Breast epithelium (tissue), 4 donors: ENCODE measurements around the gene CIZ1. TPM values are rescaled to one million over a fixed set of nuclear protein-coding genes. Genes with fewer than 3 reads are reported as not detected.

Experiments used
- DNase-seq, 2 donors: peaks; one replicate each; pipeline ENCODE4 v3.0.0-alpha.2; 2019; ENCODE audit warnings: low spot score in 2 of 2
- H3K27ac ChIP-seq, 2 donors: fragments of 200-600 bp; sonication (generic) in 1 of 2; one replicate each; pipeline ENCODE4 v1.5.1; 2016 to 2019; ENCODE audit warnings: mild to moderate bottlenecking in 1 of 2
- H3K27me3 ChIP-seq, 2 donors: fragments of 200-600 bp; sonication (generic) in 1 of 2; one replicate each; pipeline versions ENCODE4 v1.5.1 to v1.6.0; 2017 to 2019; ENCODE audit warnings: control low read depth in 1 of 2, mild to moderate bottlenecking in 1 of 2
- H3K36me3 ChIP-seq: fragments of 200-600 bp; one replicate; pipeline ENCODE4 v1.5.1; 2019
- H3K4me1 ChIP-seq, 2 donors: fragments of 200-600 bp; sonication (generic); one replicate each; pipeline ENCODE4 v1.5.1; 2016 to 2019; ENCODE audit warnings: control low read depth in 1 of 2
- H3K4me3 ChIP-seq, 3 donors: fragments of 200-600 bp; sonication (generic); 1 replicate in 2 of 3; 2 replicates in 1 of 3; pipeline ENCODE4 v1.5.1; 2016 to 2019; ENCODE audit warnings: mild to moderate bottlenecking in 3 of 3, moderate library complexity in 2 of 3
- H3K9me3 ChIP-seq, 2 donors: fragments of 200-600 bp; sonication (generic) in 1 of 2; one replicate each; pipeline ENCODE4 v1.5.1; 2016 to 2019; ENCODE audit warnings: control low read depth in 1 of 2
- POLR2A ChIP-seq: fragments of 450-650 bp; IDR thresholded peaks from one replicate; pipeline ENCODE4 v1.6.1; 2016; ENCODE audit warnings: antibody characterized with exemption, mild to moderate bottlenecking, moderate library complexity
- POLR2AphosphoS5 ChIP-seq, 3 donors: sonication (generic); formaldehyde crosslinking; IDR thresholded peaks; one replicate each; pipeline ENCODE4 v1.6.1; 2017; ENCODE audit warnings: antibody characterized with exemption in 3 of 3
- intact Hi-C: fragments of 100-400 bp; cut with DNase I; formaldehyde crosslinking; loops from one replicate; pipeline ENCODE4 v1.15.1; 2023; ENCODE audit warnings: low total_unique reads
- total RNA-seq, 3 donors: library from RNA; depleted of rRNA; stranded (reverse); fragments of >200 nt; gene quantifications; one replicate each; pipeline ENCODE4 v1.1.0, GENCODE V29; 2016
- TF ChIP-seq, protein P1 (sequence below), 3 donors: fragments of 450-650 bp; IDR thresholded peaks; one replicate each; pipeline ENCODE4 v1.5.1; 2016 to 2017; ENCODE audit warnings: antibody characterized with exemption in 3 of 3, mild to moderate bottlenecking in 3 of 3, moderate library complexity in 3 of 3

CIZ1 gene
- total RNA-seq, 3 donors from 2014 or later, result 54.1 to 71.8 (median 58.4) TPM

DNA sequence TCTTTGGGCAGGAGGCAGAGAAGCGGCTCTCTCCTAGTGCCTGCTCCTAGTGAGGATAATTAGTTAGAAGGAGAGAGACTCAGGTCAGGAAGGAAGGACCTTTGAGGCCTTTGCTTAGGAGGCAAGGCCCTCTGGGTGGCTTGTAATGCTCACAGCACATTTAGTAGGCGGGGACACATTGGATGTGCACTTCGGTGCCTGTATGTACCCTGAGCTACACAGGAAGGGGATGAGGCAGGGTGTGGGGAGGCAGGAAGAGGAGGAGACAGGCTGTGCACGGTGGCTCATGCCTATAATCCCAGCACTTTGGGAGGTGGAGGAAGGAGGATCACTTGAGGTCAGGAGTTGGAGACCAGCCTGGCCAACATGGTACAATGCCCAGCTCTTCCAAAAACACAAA, 49.3 kb downstream of the CIZ1 start:
- no peaks in the 10 kb centered on the region for H3K27me3 ChIP-seq

DNA sequence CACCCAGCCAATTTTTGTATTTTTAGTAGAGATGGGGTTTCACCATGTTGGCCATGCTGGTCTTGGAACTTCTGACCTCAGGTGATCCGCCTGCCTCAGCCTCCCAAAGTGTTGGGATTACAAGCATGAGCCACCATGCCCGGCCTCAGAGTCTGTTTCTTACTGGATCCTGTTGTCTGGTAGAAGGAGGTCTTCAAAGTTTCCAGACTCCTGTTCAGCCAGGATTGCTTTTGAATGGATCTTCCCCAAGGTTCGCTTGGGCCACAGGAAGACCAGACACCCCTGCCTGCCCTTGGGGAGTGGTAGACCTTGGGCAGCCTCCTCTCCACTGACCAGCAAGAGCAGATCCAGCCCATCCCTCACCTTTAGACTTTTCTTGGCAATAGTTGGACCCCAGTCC, 49.8 kb downstream of the CIZ1 start:
- Histone ChIP-seq H3K36me3 (no peaks in the 10 kb centered on the region), H3K9me3 (no peaks in the 10 kb centered on the region), H3K27me3 (no peaks in the 10 kb centered on the region), H3K4me1 (no peaks in the 10 kb centered on the region), H3K27ac (no peak overlapping the region), H3K4me3 (no peak overlapping the region)
- no peak for DNase-seq
- TF ChIP-seq POLR2AphosphoS5 (IDR thresholded peaks at IDR 0.05), result no peak
- intact Hi-C loops, result no loop called here

More for the DNA sequence above, 49.3 kb downstream of the CIZ1 start:
- Histone ChIP-seq H3K4me1 (no peaks in the 10 kb centered on the region), H3K4me3 (no peak overlapping the region), H3K27ac (no peak overlapping the region), H3K36me3 (no peaks in the 10 kb centered on the region), H3K9me3 (no peaks in the 10 kb centered on the region)
- intact Hi-C loops, result no loop called here
- no peak for TF ChIP-seq POLR2AphosphoS5 (IDR thresholded peaks at IDR 0.05)
- no peak for TF ChIP-seq POLR2A
- TF ChIP-seq, protein P1, sequence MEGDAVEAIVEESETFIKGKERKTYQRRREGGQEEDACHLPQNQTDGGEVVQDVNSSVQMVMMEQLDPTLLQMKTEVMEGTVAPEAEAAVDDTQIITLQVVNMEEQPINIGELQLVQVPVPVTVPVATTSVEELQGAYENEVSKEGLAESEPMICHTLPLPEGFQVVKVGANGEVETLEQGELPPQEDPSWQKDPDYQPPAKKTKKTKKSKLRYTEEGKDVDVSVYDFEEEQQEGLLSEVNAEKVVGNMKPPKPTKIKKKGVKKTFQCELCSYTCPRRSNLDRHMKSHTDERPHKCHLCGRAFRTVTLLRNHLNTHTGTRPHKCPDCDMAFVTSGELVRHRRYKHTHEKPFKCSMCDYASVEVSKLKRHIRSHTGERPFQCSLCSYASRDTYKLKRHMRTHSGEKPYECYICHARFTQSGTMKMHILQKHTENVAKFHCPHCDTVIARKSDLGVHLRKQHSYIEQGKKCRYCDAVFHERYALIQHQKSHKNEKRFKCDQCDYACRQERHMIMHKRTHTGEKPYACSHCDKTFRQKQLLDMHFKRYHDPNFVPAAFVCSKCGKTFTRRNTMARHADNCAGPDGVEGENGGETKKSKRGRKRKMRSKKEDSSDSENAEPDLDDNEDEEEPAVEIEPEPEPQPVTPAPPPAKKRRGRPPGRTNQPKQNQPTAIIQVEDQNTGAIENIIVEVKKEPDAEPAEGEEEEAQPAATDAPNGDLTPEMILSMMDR (IDR thresholded peaks at IDR 0.05), result no peak
- no peak for DNase-seq

DNA sequence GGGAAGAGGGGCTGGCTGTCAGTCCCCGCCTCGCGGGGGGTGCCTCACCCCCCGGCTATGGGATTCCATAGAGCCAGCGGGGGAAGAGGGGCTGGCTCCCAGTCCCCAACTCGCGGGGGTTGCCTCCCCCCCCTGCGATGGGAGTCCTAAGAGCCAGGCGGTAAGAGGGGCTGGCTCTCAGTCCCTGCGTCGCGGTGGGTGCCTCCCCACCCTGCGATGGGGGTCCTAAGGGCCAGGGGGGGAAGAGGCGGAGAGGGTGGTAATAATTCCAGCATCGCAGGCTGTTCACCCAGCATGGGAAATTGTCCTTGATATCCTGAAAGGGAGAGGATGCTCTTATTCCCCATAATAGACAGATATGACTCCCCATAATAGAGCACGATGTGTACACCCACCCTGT, 51.8 kb downstream of the CIZ1 start:
- Histone ChIP-seq H3K36me3 (no peaks in the 10 kb centered on the region), H3K9me3 (no peaks in the 10 kb centered on the region), H3K27ac (no peak overlapping the region), H3K4me3 (no peak overlapping the region), H3K4me1 (no peaks in the 10 kb centered on the region), H3K27me3 (no peaks in the 10 kb centered on the region)
- TF ChIP-seq POLR2A (no peak), POLR2AphosphoS5 (IDR thresholded peaks at IDR 0.05) (no peak)
- TF ChIP-seq, protein P1 (IDR thresholded peaks at IDR 0.05), result no peak
- DNase-seq, result no peak
- intact Hi-C loops, result no loop called here

DNA sequence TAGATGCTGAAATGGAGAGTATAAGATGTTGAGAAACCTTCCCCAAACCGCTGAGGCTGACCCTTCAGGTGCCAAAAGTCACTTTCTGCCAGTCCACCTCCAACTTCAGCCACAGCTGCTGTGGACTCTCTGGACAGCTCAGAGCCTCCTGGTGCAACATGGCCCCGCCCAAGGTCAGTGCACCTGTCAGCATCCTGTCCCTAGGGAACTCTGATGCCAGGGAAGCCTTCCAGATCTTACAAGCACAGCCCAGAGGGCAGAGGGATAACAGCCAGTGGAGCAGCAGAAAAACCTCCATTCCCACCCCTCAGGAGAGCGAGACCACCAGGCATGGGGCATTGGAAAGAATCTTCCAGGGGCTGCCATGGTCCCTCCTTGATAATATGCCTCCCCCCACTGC, 53.4 kb downstream of the CIZ1 start:
- Histone ChIP-seq H3K36me3 (no peaks in the 10 kb centered on the region), H3K27ac (no peak overlapping the region), H3K9me3 (peaks cover 0 to 4% of the 10 kb centered on the region in 2 donors), H3K4me3 (no peak overlapping the region), H3K27me3 (no peaks in the 10 kb centered on the region), H3K4me1 (no peaks in the 10 kb centered on the region)
- no peak for DNase-seq
- no peak for TF ChIP-seq POLR2AphosphoS5 (IDR thresholded peaks at IDR 0.05)
- TF ChIP-seq POLR2A, result no peak
- TF ChIP-seq, protein P1 (IDR thresholded peaks at IDR 0.05), result no peak
- intact Hi-C loops, result no loop called here

DNA sequence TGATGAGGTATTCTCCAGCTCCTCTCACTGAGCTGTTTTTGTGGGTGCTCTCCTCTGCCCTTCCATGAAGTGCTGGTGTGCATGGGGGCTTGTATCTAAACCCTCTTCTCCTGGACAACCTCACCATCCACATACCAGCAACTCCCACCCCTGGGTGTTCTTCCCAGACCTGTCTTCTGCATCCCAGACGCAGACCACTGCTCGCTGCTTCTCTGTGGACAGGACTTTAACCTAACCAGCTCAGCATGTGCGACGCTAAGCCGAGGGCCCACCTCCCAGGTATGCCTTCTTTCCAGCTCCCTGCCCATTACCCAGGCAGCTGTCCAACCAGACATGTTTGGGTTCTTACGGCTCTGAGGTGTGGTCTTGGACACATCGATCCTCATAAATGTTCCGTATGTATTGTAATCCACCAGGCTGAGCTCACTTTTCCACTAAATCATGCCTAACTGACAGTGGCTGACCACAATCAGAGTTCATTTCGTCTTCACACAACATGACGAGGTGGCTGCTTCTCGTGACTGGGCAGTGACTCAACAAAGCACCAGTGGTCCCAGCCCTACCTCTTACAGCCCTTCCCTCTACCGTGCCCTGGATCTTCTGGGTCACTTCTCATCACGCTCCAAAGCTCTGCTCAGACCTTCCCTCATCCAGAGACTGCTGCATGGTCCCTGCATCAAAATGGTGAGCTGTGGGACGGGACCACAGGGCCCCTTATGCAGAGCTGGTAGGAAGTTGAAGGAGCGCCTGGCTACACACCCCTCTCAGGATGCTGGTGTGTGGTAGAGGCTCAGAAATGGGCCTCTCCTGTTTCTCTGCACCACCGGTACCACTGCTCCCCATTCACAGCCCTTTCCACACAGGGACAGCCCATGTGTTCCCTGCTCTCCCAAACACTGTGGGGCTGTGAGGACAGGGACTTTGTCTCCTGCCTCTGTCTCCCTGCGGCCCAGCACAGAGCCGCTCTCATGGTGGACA, 54.3 kb downstream of the CIZ1 start:
- no peak overlapping the region for H3K4me3 ChIP-seq
- TF ChIP-seq, protein P1 (IDR thresholded peaks at IDR 0.05), result no peak
- no peak for TF ChIP-seq POLR2A
- intact Hi-C loops, result no loop called here

More for the DNA sequence above, 54.3 kb downstream of the CIZ1 start:
- Histone ChIP-seq H3K27me3 (no peaks in the 10 kb centered on the region), H3K36me3 (no peaks in the 10 kb centered on the region), H3K9me3 (peaks cover 0 to 4% of the 10 kb centered on the region in 2 donors), H3K27ac (no peak overlapping the region), H3K4me1 (no peaks in the 10 kb centered on the region)
- DNase-seq, result no peak
